CD14-positive monocyte (primary cell): Measurements from ENCODE around the gene ACTRT2. TPM values are rescaled to one million over a fixed set of nuclear protein-coding genes. Genes with fewer than 3 reads are reported as not detected.

Experiments used
- DNase-seq, 3 donors: peaks; one replicate each; pipeline ENCODE4 v3.0.0-alpha.2; 2011 to 2022
- H2AFZ ChIP-seq: 2 replicates; pipeline ENCODE4 v1.6.0; 2012; ENCODE audit warnings: mild to moderate bottlenecking, low read depth, low read length, inconsistent platforms; ENCODE audit not compliant: insufficient read depth, poor library complexity, severe bottlenecking
- H3K27ac ChIP-seq, 2 donors: 1 replicate in 1 of 2; 2 replicates in 1 of 2; pipeline ENCODE4 v1.5.1; 2012 to 2013; ENCODE audit warnings: low read length in 2 of 2, control low read depth in 1 of 2, inconsistent platforms in 1 of 2, low read depth in 1 of 2, mild to moderate bottlenecking in 1 of 2
- H3K27me3 ChIP-seq, 2 donors: one replicate each; pipeline versions ENCODE4 v1.6.0 to v1.6.1; 2011 to 2013; ENCODE audit warnings: low read length in 2 of 2; ENCODE audit not compliant: control insufficient read depth in 2 of 2, insufficient read depth in 2 of 2
- H3K36me3 ChIP-seq, 2 donors: replicated peaks in 1 of 2; 1 replicate in 1 of 2; 2 replicates in 1 of 2; pipeline versions ENCODE4 v1.5.1 to v1.6.1; 2012 to 2013; ENCODE audit warnings: low read length in 2 of 2, control low read depth in 1 of 2, inconsistent platforms in 1 of 2, mild to moderate bottlenecking in 1 of 2; ENCODE audit not compliant: insufficient read depth in 2 of 2, control insufficient read depth in 1 of 2
- H3K4me1 ChIP-seq, 2 donors: 1 replicate in 1 of 2; 2 replicates in 1 of 2; pipeline versions ENCODE4 v1.5.1 to v1.6.1; 2012 to 2013; ENCODE audit warnings: low read length in 2 of 2, control low read depth in 1 of 2, inconsistent platforms in 1 of 2, mild to moderate bottlenecking in 1 of 2, moderate library complexity in 1 of 2; ENCODE audit not compliant: insufficient read depth in 2 of 2, control insufficient read depth in 1 of 2
- H3K4me2 ChIP-seq: replicated peaks from 2 replicates; pipeline ENCODE3; 2012; ENCODE audit warnings: low read length, moderate library complexity, mild to moderate bottlenecking; ENCODE audit not compliant: poor library complexity, severe bottlenecking; ENCODE audit errors: extremely low read depth
- H3K4me3 ChIP-seq, 3 experiments: fragments of 200-600 bp in 1 of 3; sonication (generic) in 1 of 3; replicated peaks in 1 of 3; 1 replicate in 2 of 3; 2 replicates in 1 of 3; pipeline ENCODE4 v1.5.1; 2011 to 2013; ENCODE audit warnings: low read length in 3 of 3, mild to moderate bottlenecking in 3 of 3, control low read depth in 2 of 3, low read depth in 2 of 3, inconsistent platforms in 1 of 3, moderate library complexity in 1 of 3
- H3K79me2 ChIP-seq: 2 replicates; pipeline ENCODE4 v1.6.0; 2012; ENCODE audit warnings: mild to moderate bottlenecking, control low read depth, inconsistent platforms, low read length, moderate library complexity; ENCODE audit not compliant: insufficient read depth
- H3K9ac ChIP-seq: 2 replicates; pipeline ENCODE4 v1.6.0; 2017; ENCODE audit warnings: low read length, mild to moderate bottlenecking; ENCODE audit not compliant: insufficient read depth, poor library complexity, severe bottlenecking
- H3K9me3 ChIP-seq, 2 donors: replicated peaks in 1 of 2; 1 replicate in 1 of 2; 2 replicates in 1 of 2; pipeline versions ENCODE4 v1.5.1 to v1.6.1; 2012 to 2013; ENCODE audit warnings: low read length in 2 of 2, control low read depth in 1 of 2; ENCODE audit not compliant: control insufficient read depth in 1 of 2, insufficient read depth in 1 of 2
- H4K20me1 ChIP-seq: 2 replicates; pipeline ENCODE4 v1.6.0; 2012; ENCODE audit warnings: mild to moderate bottlenecking, low read length, control low read depth, moderate library complexity; ENCODE audit not compliant: insufficient read depth
- H3K27ac Mint-ChIP-seq, 7 donors: one replicate each; pipeline ENCODE4 v1.8.0; 2020; ENCODE audit warnings: mild to moderate bottlenecking in 7 of 7, mixed read lengths in 7 of 7, moderate library complexity in 6 of 7, inconsistent platforms in 2 of 7
- H3K27me3 Mint-ChIP-seq, 3 donors: one replicate each; pipeline ENCODE4 v1.8.0; 2021 to 2022; ENCODE audit warnings: low read depth in 3 of 3, mild to moderate bottlenecking in 3 of 3, mixed read lengths in 3 of 3, moderate library complexity in 3 of 3, inconsistent platforms in 1 of 3
- H3K36me3 Mint-ChIP-seq, 2 donors: one replicate each; pipeline ENCODE4 v1.8.0; 2020; ENCODE audit warnings: mixed read lengths in 2 of 2, inconsistent platforms in 1 of 2, mild to moderate bottlenecking in 1 of 2
- H3K4me1 Mint-ChIP-seq: one replicate; pipeline ENCODE4 v1.8.0; 2020; ENCODE audit warnings: mild to moderate bottlenecking, mixed read lengths
- H3K4me3 Mint-ChIP-seq, 2 donors: one replicate each; pipeline ENCODE4 v1.8.0; 2020; ENCODE audit warnings: mild to moderate bottlenecking in 2 of 2, mixed read lengths in 2 of 2, moderate library complexity in 1 of 2
- H3K9me3 Mint-ChIP-seq, 7 donors: one replicate each; pipeline ENCODE4 v1.8.0; 2020 to 2022; ENCODE audit warnings: mixed read lengths in 7 of 7, mild to moderate bottlenecking in 6 of 7, moderate library complexity in 6 of 7, inconsistent platforms in 2 of 7
- CTCF ChIP-seq: fragments of 200-600 bp; IDR thresholded peaks from one replicate; pipeline ENCODE4 v1.8.0; 2022; ENCODE audit warnings: antibody characterized with exemption, mild to moderate bottlenecking
- WGBS: methylation state at CpG from one replicate; pipeline ENCODE4 v1.1.5; 2013; ENCODE audit warnings: missing lambda C conversion rate; ENCODE audit not compliant: insufficient coverage; 5-methylcytosine and 5-hydroxymethylcytosine counted together
- intact Hi-C, 2 donors: fragments of 100-400 bp; cut with micrococcal nuclease; formaldehyde crosslinking; loops; one replicate each; pipeline versions ENCODE4 v1.15.0 to v1.15.1; 2023
- polyA plus RNA-seq, 3 donors: library from polyadenylated mRNA; depleted of rRNA in 1 of 3; unstranded in 2 of 3; stranded (reverse) in 1 of 3; fragments of 300-500 nt in 2 of 3; fragments of >200 nt in 1 of 3; fragmentation: Illumina TruSeq in 2 of 3; gene quantifications; 1 replicate in 2 of 3; 2 replicates in 1 of 3; pipeline ENCODE4 v1.2.3, GENCODE V29; 2012 to 2021

Gene ACTRT2
- polyA plus RNA-seq, 3 donors, result not detected

- intact Hi-C loops, result no loop called here
- WGBS, result 90% methylated on average over 14 of the region's 20 CpGs
- Mint-ChIP-seq H3K36me3 (no peaks in the 10 kb centered on the region), H3K27ac (no peak overlapping the region), H3K9me3 (peaks cover 0 to 9% (median 4%) of the 10 kb centered on the region in 7 donors), H3K4me3 (no peak overlapping the region), H3K27me3 (peaks cover 0 to 3% (median 0%) of the 10 kb centered on the region in 3 donors), H3K4me1 (no peaks in the 10 kb centered on the region)
- Histone ChIP-seq H2AFZ (no peak overlapping the region), H3K4me2 (no peak overlapping the region), H3K27ac (no peak overlapping the region), H3K27me3 (no peaks in the 10 kb centered on the region), H4K20me1 (no peaks in the 10 kb centered on the region), H3K4me3 (no peak overlapping the region), H3K4me1 (no peaks in the 10 kb centered on the region), H3K9ac (no peak overlapping the region), H3K36me3 (no peaks in the 10 kb centered on the region), H3K9me3 (no peaks in the 10 kb centered on the region), H3K79me2 (no peaks in the 10 kb centered on the region)
- no peak for TF ChIP-seq CTCF
- DNase-seq, result no peak
Measured at GRCh38 chr1:3000671-3001470, 20.4 kb upstream of the ACTRT2 start.

GRCh38 chr1:3001471-3002348 lies 19.6 kb upstream of the ACTRT2 start:
- H3K27me3 Mint-ChIP-seq, result peaks cover 0 to 3% (median 0%) of the 10 kb centered on the region in 3 donors
- H3K36me3 Mint-ChIP-seq, result no peaks in the 10 kb centered on the region
- Histone ChIP-seq H3K4me1 (no peaks in the 10 kb centered on the region), H3K9me3 (peaks cover 0 to 4% of the 10 kb centered on the region in 2 donors), H4K20me1 (no peaks in the 10 kb centered on the region), H3K27ac (no peak overlapping the region), H3K9ac (no peak overlapping the region), H3K79me2 (no peaks in the 10 kb centered on the region), H3K27me3 (no peaks in the 10 kb centered on the region), H3K4me3 (no peak overlapping the region), H3K36me3 (no peaks in the 10 kb centered on the region), H2AFZ (no peak overlapping the region), H3K4me2 (no peak overlapping the region)
- H3K4me3 Mint-ChIP-seq, result no peak overlapping the region
- DNase-seq, result no peak
- intact Hi-C loops, result no loop called here
- TF ChIP-seq CTCF, result no peak
- no peak overlapping the region for H3K27ac Mint-ChIP-seq
- peaks cover 2 to 16% (median 7%) of the 10 kb centered on the region in 7 donors for H3K9me3 Mint-ChIP-seq
- H3K4me1 Mint-ChIP-seq, result no peaks in the 10 kb centered on the region
- 87% methylated on average over 45 of the region's 47 CpGs for WGBS
